Glutamatergic neuron (in vitro differentiated cells): ENCODE results near the gene SRMS. TPM values are rescaled to one million over a fixed set of nuclear protein-coding genes. Genes with fewer than 3 reads are reported as not detected.

Experiments used
- DNase-seq: peaks from one replicate; pipeline ENCODE4 v3.0.0; 2022
- H3K27ac Mint-ChIP-seq: one replicate; pipeline ENCODE4 v1.8.0; 2020; ENCODE audit warnings: mild to moderate bottlenecking, mixed read lengths, inconsistent platforms; ENCODE audit not compliant: unreplicated experiment
- H3K27me3 Mint-ChIP-seq: one replicate; pipeline ENCODE4 v1.8.0; 2020; ENCODE audit warnings: mild to moderate bottlenecking, moderate library complexity, mixed read lengths, inconsistent platforms; ENCODE audit not compliant: unreplicated experiment
- H3K36me3 Mint-ChIP-seq: one replicate; pipeline ENCODE4 v1.8.0; 2020; ENCODE audit warnings: mild to moderate bottlenecking, mixed read lengths, inconsistent platforms; ENCODE audit not compliant: unreplicated experiment
- H3K4me1 Mint-ChIP-seq: one replicate; pipeline ENCODE4 v1.8.0; 2020; ENCODE audit warnings: mild to moderate bottlenecking, low read depth, mixed read lengths, inconsistent platforms; ENCODE audit not compliant: unreplicated experiment
- H3K4me3 Mint-ChIP-seq: one replicate; pipeline ENCODE4 v1.8.0; 2020; ENCODE audit warnings: mild to moderate bottlenecking, mixed read lengths, inconsistent platforms; ENCODE audit not compliant: unreplicated experiment
- H3K9me3 Mint-ChIP-seq: one replicate; pipeline ENCODE4 v1.8.0; 2020; ENCODE audit warnings: mild to moderate bottlenecking, moderate library complexity, mixed read lengths, inconsistent platforms; ENCODE audit not compliant: unreplicated experiment
- CTCF ChIP-seq: fragments of 200-600 bp; sonication (generic); IDR thresholded peaks from one replicate; pipeline ENCODE4 v1.5.0; 2021; ENCODE audit not compliant: partially characterized antibody, unreplicated experiment
- total RNA-seq: library from RNA; stranded (reverse); fragmentation: NEBNext Ultra II Directional; extraction: Animal tissue kit (Norgen Biotek cat#: 25700); gene quantifications from one replicate; pipeline ENCODE4 v1.2.1, GENCODE V29; 2021; ENCODE audit not compliant: unreplicated experiment

SRMS gene
- total RNA-seq, 1 donor from 2014 or later = not detected

DNA sequence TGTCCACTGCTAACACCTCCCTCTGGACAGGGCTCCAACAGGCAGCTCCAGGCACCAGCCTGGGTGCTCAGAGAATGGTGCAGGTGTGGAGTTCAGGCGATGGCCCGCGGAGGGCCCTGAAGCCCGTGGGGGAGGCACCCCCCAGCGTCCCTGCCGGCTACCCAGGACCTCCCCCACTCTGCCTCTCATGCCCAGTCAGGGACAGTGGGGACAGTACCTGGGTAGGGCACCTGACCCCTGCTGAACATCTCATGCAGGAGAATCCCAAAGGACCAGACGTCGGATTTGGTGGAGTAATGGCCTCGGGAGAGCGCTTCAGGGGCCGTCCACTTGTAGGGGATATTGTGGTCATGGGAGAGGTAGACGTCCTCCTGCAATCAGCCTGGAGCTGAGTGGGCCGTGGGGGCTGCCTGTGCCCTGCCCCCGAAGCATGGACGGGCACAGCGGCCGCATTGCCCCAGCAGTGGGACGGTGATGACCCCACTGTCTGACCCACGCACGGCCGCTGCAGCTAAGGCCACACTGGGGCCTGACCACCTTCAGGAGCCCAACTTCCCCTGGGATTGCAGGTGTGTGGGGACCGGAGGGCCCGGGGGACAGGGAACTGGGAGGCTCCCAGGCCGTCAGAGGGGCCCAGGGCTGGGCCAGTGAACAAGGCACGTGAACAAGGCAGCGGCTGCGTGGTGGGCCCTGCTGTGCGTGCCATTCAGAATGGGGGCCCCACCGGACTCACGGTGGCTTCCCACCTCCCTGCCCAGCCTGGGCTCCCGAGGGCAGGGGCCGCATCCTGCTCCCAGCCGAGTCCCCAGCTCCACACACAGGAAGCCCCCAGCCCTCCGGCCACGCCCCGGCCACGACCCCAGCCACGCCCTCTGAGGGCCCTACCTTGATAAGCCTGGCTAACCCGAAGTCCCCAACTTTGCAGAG lies 17.4 kb downstream of the SRMS start:
- Mint-ChIP-seq H3K4me3 (no peak overlapping the region), H3K36me3 (no peaks in the 10 kb centered on the region), H3K27ac (no peak overlapping the region), H3K9me3 (peaks cover 4% of the 10 kb centered on the region), H3K27me3 (peaks cover 9% of the 10 kb centered on the region), H3K4me1 (peaks cover 12% of the 10 kb centered on the region)
- DNase-seq = peak; percentile 15
- no peak for TF ChIP-seq CTCF

GRCh38 chr20:63529180-63529860 lies 18.2 kb downstream of the SRMS start:
- Mint-ChIP-seq H3K27me3 (peaks cover 10% of the 10 kb centered on the region), H3K4me3 (no peak overlapping the region), H3K4me1 (peaks cover 12% of the 10 kb centered on the region), H3K36me3 (no peaks in the 10 kb centered on the region), H3K9me3 (peaks cover 10% of the 10 kb centered on the region), H3K27ac (peak overlapping the region; percentile 48)
- no peak for TF ChIP-seq CTCF
- DNase-seq = peak; percentile 16

GRCh38 chr20:63527184-63527583 lies 20.4 kb downstream of the SRMS start:
- TF ChIP-seq CTCF = no peak
- H3K36me3 Mint-ChIP-seq = peaks cover 3% of the 10 kb centered on the region

DNA sequence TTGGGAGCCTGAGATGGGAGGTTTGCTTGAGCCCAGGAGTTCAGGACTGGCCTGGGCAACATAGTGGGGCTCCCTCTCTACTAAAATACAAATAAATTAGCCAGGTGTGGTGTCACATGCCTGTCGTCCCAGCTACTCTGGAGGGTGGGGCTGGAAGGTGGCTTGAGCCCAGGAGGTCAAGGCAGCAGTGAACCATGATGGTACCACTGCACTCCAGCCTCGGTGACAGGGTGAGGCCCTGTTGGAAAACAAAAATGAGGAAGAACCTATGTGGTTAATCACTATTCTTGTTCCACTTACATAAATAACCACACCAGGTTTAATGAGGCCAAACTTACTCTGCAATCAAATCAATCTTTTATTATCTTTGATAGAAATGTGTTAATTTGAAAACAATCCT lies 21.6 kb downstream of the SRMS start:
- Mint-ChIP-seq H3K36me3 (peaks cover 3% of the 10 kb centered on the region), H3K4me3 (no peak overlapping the region), H3K4me1 (peaks cover 7% of the 10 kb centered on the region), H3K27ac (no peak overlapping the region), H3K9me3 (peaks cover 14% of the 10 kb centered on the region), H3K27me3 (peaks cover 14% of the 10 kb centered on the region)
- no peak for DNase-seq
- no peak for TF ChIP-seq CTCF

More at GRCh38 chr20:63527184-63527583, 20.4 kb downstream of the SRMS start:
- no peak for DNase-seq
- Mint-ChIP-seq H3K27me3 (peaks cover 17% of the 10 kb centered on the region), H3K4me1 (peaks cover 11% of the 10 kb centered on the region), H3K9me3 (peaks cover 17% of the 10 kb centered on the region), H3K27ac (no peak overlapping the region), H3K4me3 (no peak overlapping the region)
